Activated B cell treated with CpG ODN at 0.5 μM for 24 hours (primary cell): ENCODE results near the gene TOMM20L. TPM values are rescaled to one million over a fixed set of nuclear protein-coding genes. Genes with fewer than 3 reads are reported as not detected.
"Not testable (repeated sequence)": the region's sequence is repeated elsewhere in the genome, so short reads cannot be mapped to it uniquely, and the experiment has no call there.

Source experiments
- ATAC-seq: fragments of 200-7000 bp; cut with Tn5 transposase; one replicate; pipeline ENCODE4 v1.10.0; 2021; ENCODE audit warnings: low read depth, mild to moderate bottlenecking, moderate library complexity
- CTCF ChIA-PET: fragments of 350-600 bp; sonication (Branson Sonifier 250); formaldehyde crosslinking; loops from one replicate; lab custom pipeline; 2021; ENCODE audit warnings: antibody characterized with exemption; lab: Charles Lee
- POLR2A ChIA-PET: fragments of 350-600 bp; sonication (Branson Sonifier 250); formaldehyde crosslinking; loops from one replicate; lab custom pipeline; 2021; ENCODE audit warnings: antibody characterized with exemption; lab: Charles Lee
- DNase-seq: peaks from one replicate; pipeline ENCODE4 v3.0.0; 2022
- H3K27ac Mint-ChIP-seq: one replicate; pipeline ENCODE4 v1.8.0; 2020; ENCODE audit warnings: mixed read lengths
- H3K27me3 Mint-ChIP-seq: one replicate; pipeline ENCODE4 v1.8.0; 2021; ENCODE audit warnings: mixed read lengths
- H3K36me3 Mint-ChIP-seq: one replicate; pipeline ENCODE4 v1.8.0; 2021; ENCODE audit warnings: low read depth, mixed read lengths
- H3K4me1 Mint-ChIP-seq: one replicate; pipeline ENCODE4 v1.8.0; 2021; ENCODE audit warnings: mixed read lengths
- H3K4me3 Mint-ChIP-seq: one replicate; pipeline ENCODE4 v1.8.0; 2020; ENCODE audit warnings: mild to moderate bottlenecking, mixed read lengths
- H3K9me3 Mint-ChIP-seq: one replicate; pipeline ENCODE4 v1.8.0; 2020; ENCODE audit warnings: mixed read lengths
- CTCF ChIP-seq: fragments of 200-600 bp; IDR thresholded peaks from one replicate; pipeline ENCODE4 v1.8.0; 2022; ENCODE audit warnings: antibody characterized with exemption, mild to moderate bottlenecking
- intact Hi-C: fragments of 100-400 bp; cut with micrococcal nuclease; formaldehyde crosslinking; loops from one replicate; pipeline ENCODE4 v1.15.1; 2024
- total RNA-seq: library from RNA; stranded (reverse); gene quantifications from 2 replicates; pipeline ENCODE4 v1.2.3, GENCODE V29; 2022

TOMM20L gene
- total RNA-seq, 1 donor from 2014 or later = not detected

DNA sequence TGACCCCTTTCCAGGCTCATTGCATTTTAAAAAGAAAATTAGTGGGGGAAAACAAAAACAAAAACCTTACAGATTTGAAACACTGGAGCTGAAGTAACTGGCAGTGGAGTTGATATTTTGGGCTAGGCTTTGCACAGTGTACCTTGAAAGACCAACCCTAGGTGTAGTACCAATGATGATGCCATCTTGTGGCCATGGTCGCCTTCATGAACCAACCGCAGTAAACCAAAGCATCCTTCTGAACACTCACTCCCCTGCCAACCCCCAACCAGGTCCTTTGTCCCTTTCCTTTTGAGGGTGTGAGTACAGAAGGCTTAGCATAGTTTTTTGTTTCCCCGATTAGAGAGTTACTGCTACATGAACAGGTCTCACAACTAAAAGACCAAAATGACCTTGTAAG is 5.9 kb downstream of the TOMM20L start:
- no peaks in the 10 kb centered on the region for H3K27me3 Mint-ChIP-seq
- ChIA-PET POLR2A (no interaction called here), CTCF (interaction anchor here (1.4 kb wide), 1 partner anchor 292 kb away, joined by 4 read pairs; no protein-coding TSS in a partner anchor)
- ATAC-seq (peak; percentile 25), DNase-seq (no peak)
- H3K27ac Mint-ChIP-seq = no peak overlapping the region
- peaks cover 4% of the 10 kb centered on the region for H3K4me1 Mint-ChIP-seq
- H3K4me3 Mint-ChIP-seq = no peak overlapping the region
- TF ChIP-seq CTCF = no peak
- no peaks in the 10 kb centered on the region for H3K9me3 Mint-ChIP-seq
- intact Hi-C loops = no loop called here
- H3K36me3 Mint-ChIP-seq = peaks cover 11% of the 10 kb centered on the region

DNA sequence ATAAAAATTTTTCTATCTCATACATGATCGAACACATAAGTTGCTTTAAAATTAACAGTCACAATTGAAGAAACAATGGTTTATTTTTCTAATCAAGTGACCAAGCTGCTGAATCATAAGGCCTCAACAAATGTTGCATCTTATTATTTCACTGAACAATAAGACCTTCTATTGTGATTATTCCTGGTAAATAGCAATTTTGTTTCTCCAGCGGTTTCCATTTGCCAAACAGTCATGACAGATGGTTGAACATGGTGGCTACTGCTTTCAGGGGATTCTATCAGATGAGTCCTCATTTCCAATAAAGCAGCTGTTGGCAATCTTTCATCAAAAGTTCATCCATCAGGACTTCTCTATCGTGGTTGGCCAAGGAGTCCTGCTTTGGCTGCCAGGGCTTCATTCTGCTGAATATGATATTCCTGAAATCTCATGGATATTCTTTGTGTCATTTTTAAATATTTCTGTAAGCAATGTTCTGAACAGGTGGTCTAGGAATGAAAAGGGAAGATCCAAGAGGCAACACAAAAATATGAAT is 13.0 kb downstream of the TOMM20L start:
- Mint-ChIP-seq H3K27me3 (no peaks in the 10 kb centered on the region), H3K9me3 (no peaks in the 10 kb centered on the region), H3K4me1 (no peaks in the 10 kb centered on the region), H3K4me3 (no peak overlapping the region), H3K27ac (no peak overlapping the region), H3K36me3 (peaks cover 52% of the 10 kb centered on the region)
- intact Hi-C loops = no loop called here
- DNase-seq (no peak), ATAC-seq (no peak)
- ChIA-PET POLR2A (no interaction called here), CTCF (no interaction called here)
- no peak for TF ChIP-seq CTCF

DNA sequence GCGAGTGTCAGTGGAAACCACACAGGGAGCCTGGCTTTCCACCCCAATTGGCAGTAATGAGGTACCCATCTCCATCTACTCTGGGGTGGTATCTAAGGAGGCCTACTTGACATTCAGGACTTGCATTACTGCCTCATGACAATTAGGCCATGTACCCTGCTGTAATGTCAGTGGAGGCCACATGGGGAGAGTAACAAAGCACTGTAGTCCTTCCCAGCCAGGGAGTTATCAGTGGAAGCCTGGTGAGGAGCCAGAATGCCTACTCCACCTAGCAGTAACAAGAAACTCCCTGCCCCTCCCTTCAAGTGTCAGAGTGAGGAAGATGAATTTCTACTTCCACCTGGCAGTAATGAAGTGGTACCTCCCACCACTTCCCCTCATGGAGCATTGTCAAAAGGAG is 19.1 kb downstream of the TOMM20L start:
- no peak for ATAC-seq

GRCh38 chr14:58415636-58416547 is 20.2 kb downstream of the TOMM20L start:
- CTCF ChIA-PET = no interaction called here
- intact Hi-C loops = loop anchor here (2.0 kb wide), 1 partner anchor 19 kb away; no protein-coding TSS in a partner anchor
- H3K9me3 Mint-ChIP-seq = no peaks in the 10 kb centered on the region
- H3K27me3 Mint-ChIP-seq = no peaks in the 10 kb centered on the region
- POLR2A ChIA-PET = no interaction called here
- peaks cover 11% of the 10 kb centered on the region for H3K4me1 Mint-ChIP-seq
- ATAC-seq (no peak), DNase-seq (no peak)
- no peak overlapping the region for H3K4me3 Mint-ChIP-seq
- H3K27ac Mint-ChIP-seq = no peak overlapping the region
- H3K36me3 Mint-ChIP-seq = peaks cover 67% of the 10 kb centered on the region
- no peak for TF ChIP-seq CTCF

More for the DNA sequence above, 19.1 kb downstream of the TOMM20L start:
- H3K4me3 Mint-ChIP-seq = no peak overlapping the region
- CTCF ChIA-PET = interaction anchor here (1.0 kb wide), 1 partner anchor 19 kb away, joined by 3 read pairs; the partner anchor contains the start of gene TOMM20L
- no peaks in the 10 kb centered on the region for H3K27me3 Mint-ChIP-seq
- TF ChIP-seq CTCF = no peak
- peaks cover 69% of the 10 kb centered on the region for H3K36me3 Mint-ChIP-seq
- H3K27ac Mint-ChIP-seq = no peak overlapping the region
- POLR2A ChIA-PET = no interaction called here
- no peaks in the 10 kb centered on the region for H3K9me3 Mint-ChIP-seq
- peaks cover 11% of the 10 kb centered on the region for H3K4me1 Mint-ChIP-seq
- DNase-seq = no peak
- intact Hi-C loops = loop anchor here (2.0 kb wide), 1 partner anchor 18 kb away; no protein-coding TSS in a partner anchor

- DNase-seq, intact Hi-C loops, H3K9me3 Mint-ChIP-seq, H3K27ac Mint-ChIP-seq, ATAC-seq, H3K4me3 Mint-ChIP-seq, H3K27me3 Mint-ChIP-seq: not testable (repeated sequence)
- peaks cover 11% of the 10 kb centered on the region for H3K4me1 Mint-ChIP-seq
- peaks cover 68% of the 10 kb centered on the region for H3K36me3 Mint-ChIP-seq
- ChIA-PET CTCF (interaction anchor here (1.0 kb wide), 1 partner anchor 10 kb away, joined by 3 read pairs; the partner anchor contains the start of genes KIAA0586 and TIMM9), POLR2A (interaction anchor here (0.6 kb wide), 1 partner anchor 217 kb away, joined by 3 read pairs; the partner anchor contains the start of gene ACTR10)
Observed at GRCh38 chr14:58416934-58417333, 21.2 kb downstream of the TOMM20L start.
